A549 (cell line): ENCODE measurements around the gene ZNF106.

Experiments used
- EP300 ChIP-seq, 2 experiments: fragments of >200 bp; sonication (Bioruptor Twin); formaldehyde crosslinking; IDR thresholded peaks; 2 replicates in 1 of 2; 3 replicates in 1 of 2; pipeline ENCODE4 v1.6.1; 2016 to 2017
- JUN ChIP-seq, 2 experiments: fragments of >200 bp; sonication (Bioruptor Twin); formaldehyde crosslinking; IDR thresholded peaks; 2 replicates in 1 of 2; 3 replicates in 1 of 2; pipeline ENCODE4 v1.6.1; 2016 to 2017
- NPAS2 ChIP-seq: fragments of 250-450 bp; sonication (Bioruptor Pico); IDR thresholded peaks from 2 replicates; pipeline ENCODE4 v1.8.0; 2022; ENCODE audit warnings: mild to moderate bottlenecking, moderate library complexity, borderline replicate concordance
- RAD21 ChIP-seq, 2 experiments: fragments of >200 bp in 1 of 2; sonication (Bioruptor Twin) in 1 of 2; formaldehyde crosslinking in 1 of 2; IDR thresholded peaks in 1 of 2; conservative IDR thresholded peaks in 1 of 2; 2 replicates in 1 of 2; 3 replicates in 1 of 2; pipeline ENCODE4 v1.6.1; 2012 to 2018; ENCODE audit warnings: inconsistent platforms in 1 of 2
- RCOR1 ChIP-seq: fragments of 150-350 bp; IDR thresholded peaks from 2 replicates; pipeline ENCODE4 v1.6.1; 2014; ENCODE audit warnings: antibody characterized with exemption, low read length, low read depth
- REST ChIP-seq: fragments of 200-600 bp; sonication (generic); IDR thresholded peaks from 2 replicates; pipeline ENCODE4 v1.6.1; 2016; ENCODE audit warnings: antibody characterized with exemption, mild to moderate bottlenecking, moderate library complexity
- TF ChIP-seq, protein P1 (sequence below): fragments of >200 bp; sonication (Bioruptor Twin); formaldehyde crosslinking; IDR thresholded peaks from 3 replicates; pipeline ENCODE4 v1.5.1; 2016

GRCh38 chr15:42404461-42405235 lies 86.3 kb downstream of the ZNF106 start:
- TF ChIP-seq RCOR1 (no peak), REST (no peak), JUN (IDR thresholded peaks at IDR 0.05) (no peak), EP300 (IDR thresholded peaks at IDR 0.05) (no peak), RAD21 (conservative IDR thresholded peaks at IDR 0.05 in 1 of 2, IDR thresholded peaks at IDR 0.05 in 1 of 2) (no peak), NPAS2 (CRISPR knock-in tag) (no peak)
- TF ChIP-seq, protein P1, sequence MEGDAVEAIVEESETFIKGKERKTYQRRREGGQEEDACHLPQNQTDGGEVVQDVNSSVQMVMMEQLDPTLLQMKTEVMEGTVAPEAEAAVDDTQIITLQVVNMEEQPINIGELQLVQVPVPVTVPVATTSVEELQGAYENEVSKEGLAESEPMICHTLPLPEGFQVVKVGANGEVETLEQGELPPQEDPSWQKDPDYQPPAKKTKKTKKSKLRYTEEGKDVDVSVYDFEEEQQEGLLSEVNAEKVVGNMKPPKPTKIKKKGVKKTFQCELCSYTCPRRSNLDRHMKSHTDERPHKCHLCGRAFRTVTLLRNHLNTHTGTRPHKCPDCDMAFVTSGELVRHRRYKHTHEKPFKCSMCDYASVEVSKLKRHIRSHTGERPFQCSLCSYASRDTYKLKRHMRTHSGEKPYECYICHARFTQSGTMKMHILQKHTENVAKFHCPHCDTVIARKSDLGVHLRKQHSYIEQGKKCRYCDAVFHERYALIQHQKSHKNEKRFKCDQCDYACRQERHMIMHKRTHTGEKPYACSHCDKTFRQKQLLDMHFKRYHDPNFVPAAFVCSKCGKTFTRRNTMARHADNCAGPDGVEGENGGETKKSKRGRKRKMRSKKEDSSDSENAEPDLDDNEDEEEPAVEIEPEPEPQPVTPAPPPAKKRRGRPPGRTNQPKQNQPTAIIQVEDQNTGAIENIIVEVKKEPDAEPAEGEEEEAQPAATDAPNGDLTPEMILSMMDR, result no peak
